Stomach smooth muscle (tissue), 2 donors: ENCODE data around the gene SRGAP1.
"Not testable (repeated sequence)": the region's sequence is repeated elsewhere in the genome, so short reads cannot be mapped to it uniquely, and the experiment has no call there.

Experiments
- H3K27ac ChIP-seq: one replicate; pipeline ENCODE4 v1.7.0; 2013; ENCODE audit warnings: mild to moderate bottlenecking, low read length, inconsistent platforms
- H3K27me3 ChIP-seq, 2 donors: one replicate each; pipeline ENCODE4 v1.7.0; 2013; ENCODE audit warnings: low read length in 2 of 2; ENCODE audit not compliant: insufficient read depth in 2 of 2, control insufficient read depth in 1 of 2
- H3K36me3 ChIP-seq, 2 donors: one replicate each; pipeline ENCODE4 v1.7.0; 2013; ENCODE audit warnings: low read length in 2 of 2; ENCODE audit not compliant: control insufficient read depth in 2 of 2, insufficient read depth in 2 of 2
- H3K4me1 ChIP-seq: one replicate; pipeline ENCODE4 v1.7.0; 2013; ENCODE audit warnings: low read length; ENCODE audit not compliant: control insufficient read depth, insufficient read depth
- H3K4me3 ChIP-seq, 2 donors: one replicate each; pipeline ENCODE4 v1.7.0; 2013; ENCODE audit warnings: low read length in 2 of 2
- H3K9ac ChIP-seq, 2 donors: one replicate each; pipeline ENCODE4 v1.7.0; 2013; ENCODE audit warnings: low read length in 2 of 2, mild to moderate bottlenecking in 1 of 2
- H3K9me3 ChIP-seq, 2 donors: one replicate each; pipeline ENCODE4 v1.7.0; 2013; ENCODE audit warnings: low read length in 2 of 2; ENCODE audit not compliant: control insufficient read depth in 2 of 2
- donor health status: healthy.
- donor health status: Pancreatic carcinoma.

SRGAP1 gene

GRCh38 chr12:64122995-64123394, 278.5 kb downstream of the SRGAP1 start:
- Histone ChIP-seq H3K27ac (no peak overlapping the region), H3K27me3 (no peaks in the 10 kb centered on the region), H3K36me3 (peaks cover 6% of the 10 kb centered on the region in 2 donors), H3K4me3 (no peak overlapping the region), H3K9me3 (no peaks in the 10 kb centered on the region), H3K9ac (no peak overlapping the region), H3K4me1 (no peaks in the 10 kb centered on the region)

GRCh38 chr12:64123448-64123847, 278.9 kb downstream of the SRGAP1 start:
- Histone ChIP-seq H3K4me3 (no peak overlapping the region), H3K27ac (no peak overlapping the region), H3K9me3 (no peaks in the 10 kb centered on the region), H3K27me3 (no peaks in the 10 kb centered on the region), H3K4me1 (no peaks in the 10 kb centered on the region), H3K36me3 (peaks cover 6 to 9% of the 10 kb centered on the region in 2 donors), H3K9ac (no peak overlapping the region)

GRCh38 chr12:64124511-64125197, 280.2 kb downstream of the SRGAP1 start:
- no peaks in the 10 kb centered on the region for H3K27me3 ChIP-seq
- H3K4me3 ChIP-seq = no peak overlapping the region
- no peak overlapping the region for H3K27ac ChIP-seq
- no peaks in the 10 kb centered on the region for H3K9me3 ChIP-seq
- peaks cover 6 to 14% of the 10 kb centered on the region in 2 donors for H3K36me3 ChIP-seq
- no peak overlapping the region for H3K9ac ChIP-seq
- no peaks in the 10 kb centered on the region for H3K4me1 ChIP-seq

DNA sequence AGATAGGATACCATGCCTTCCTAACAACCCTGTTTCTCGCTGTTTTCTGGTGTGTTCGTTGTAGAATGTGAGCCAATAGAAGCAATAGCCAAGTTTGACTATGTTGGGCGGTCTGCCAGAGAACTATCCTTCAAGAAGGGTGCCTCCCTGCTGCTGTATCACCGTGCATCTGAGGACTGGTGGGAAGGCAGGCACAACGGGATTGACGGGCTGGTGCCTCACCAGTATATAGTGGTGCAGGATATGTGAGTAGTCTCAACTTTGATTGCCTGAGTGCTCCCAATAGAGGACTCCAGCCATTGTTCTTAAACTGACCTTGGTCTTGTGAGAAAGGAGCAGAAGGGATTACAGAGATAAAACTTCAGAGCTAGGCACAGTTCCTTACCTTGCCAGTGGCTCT, 281.4 kb downstream of the SRGAP1 start:
- no peaks in the 10 kb centered on the region for H3K9me3 ChIP-seq
- no peak overlapping the region for H3K27ac ChIP-seq
- no peak overlapping the region for H3K4me3 ChIP-seq
- peaks cover 13 to 21% of the 10 kb centered on the region in 2 donors for H3K36me3 ChIP-seq
- no peaks in the 10 kb centered on the region for H3K4me1 ChIP-seq
- no peaks in the 10 kb centered on the region for H3K27me3 ChIP-seq
- no peak overlapping the region for H3K9ac ChIP-seq

- no peak overlapping the region for H3K4me3 ChIP-seq
- H3K27ac ChIP-seq = no peak overlapping the region
- no peak overlapping the region for H3K9ac ChIP-seq
- no peaks in the 10 kb centered on the region for H3K4me1 ChIP-seq
- no peaks in the 10 kb centered on the region for H3K9me3 ChIP-seq
- no peaks in the 10 kb centered on the region for H3K27me3 ChIP-seq
- peaks cover 13 to 23% of the 10 kb centered on the region in 2 donors for H3K36me3 ChIP-seq
Observed at GRCh38 chr12:64127811-64128210, 283.3 kb downstream of the SRGAP1 start.

DNA sequence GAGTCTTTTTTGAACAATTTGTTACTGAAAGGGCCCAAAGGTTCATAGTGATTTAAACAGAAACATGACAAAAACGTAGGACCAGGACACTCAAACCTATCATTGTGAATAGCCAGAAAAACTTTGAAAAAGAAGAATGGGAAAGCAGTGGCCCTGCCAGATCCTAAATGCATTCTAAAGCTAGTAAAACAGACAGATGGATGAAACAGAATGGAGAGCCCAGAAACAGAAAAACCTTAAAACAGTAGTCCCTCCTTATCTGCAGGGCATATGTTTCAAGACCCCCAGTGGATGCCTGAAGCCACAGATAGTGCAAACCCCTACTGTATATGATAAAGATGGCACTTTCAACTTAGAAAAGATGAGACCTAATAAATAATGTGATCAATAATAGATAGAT, 283.9 kb downstream of the SRGAP1 start:
- no peaks in the 10 kb centered on the region for H3K27me3 ChIP-seq
- H3K36me3 ChIP-seq = peaks cover 13 to 23% of the 10 kb centered on the region in 2 donors
- H3K4me3 ChIP-seq = no peak overlapping the region
- H3K9me3 ChIP-seq = peaks cover 0 to 2% of the 10 kb centered on the region in 2 donors
- H3K9ac ChIP-seq = no peak overlapping the region
- no peaks in the 10 kb centered on the region for H3K4me1 ChIP-seq
- no peak overlapping the region for H3K27ac ChIP-seq

DNA sequence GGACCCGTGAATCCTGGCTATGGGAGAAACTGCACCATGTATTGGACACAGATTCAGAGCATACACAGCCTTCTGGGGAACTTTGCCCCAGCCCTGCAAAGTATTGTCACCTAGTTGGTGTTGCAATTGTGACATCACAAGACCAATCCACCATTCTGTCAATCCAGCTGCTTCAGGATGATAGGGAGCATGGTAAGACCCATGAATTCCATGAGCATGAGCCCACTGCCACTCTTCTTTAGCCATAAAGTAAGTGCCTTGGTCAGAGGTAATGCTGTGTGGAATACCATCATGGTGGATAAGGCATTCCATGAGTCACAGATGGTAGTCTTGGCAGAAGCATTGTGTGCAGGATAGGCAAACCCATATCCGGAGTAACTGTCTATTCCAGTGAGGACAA, 286.0 kb downstream of the SRGAP1 start:
- not testable (repeated sequence) for H3K27me3 ChIP-seq, H3K4me1 ChIP-seq, H3K27ac ChIP-seq, H3K9ac ChIP-seq, H3K4me3 ChIP-seq, H3K9me3 ChIP-seq
- peaks cover 17 to 25% of the 10 kb centered on the region in 2 donors for H3K36me3 ChIP-seq

- not testable (repeated sequence) for H3K4me3 ChIP-seq, H3K27me3 ChIP-seq, H3K9ac ChIP-seq, H3K27ac ChIP-seq, H3K9me3 ChIP-seq, H3K4me1 ChIP-seq
- H3K36me3 ChIP-seq = peaks cover 17 to 25% of the 10 kb centered on the region in 2 donors
Observed at GRCh38 chr12:64131456-64131855, 287.0 kb downstream of the SRGAP1 start.

DNA sequence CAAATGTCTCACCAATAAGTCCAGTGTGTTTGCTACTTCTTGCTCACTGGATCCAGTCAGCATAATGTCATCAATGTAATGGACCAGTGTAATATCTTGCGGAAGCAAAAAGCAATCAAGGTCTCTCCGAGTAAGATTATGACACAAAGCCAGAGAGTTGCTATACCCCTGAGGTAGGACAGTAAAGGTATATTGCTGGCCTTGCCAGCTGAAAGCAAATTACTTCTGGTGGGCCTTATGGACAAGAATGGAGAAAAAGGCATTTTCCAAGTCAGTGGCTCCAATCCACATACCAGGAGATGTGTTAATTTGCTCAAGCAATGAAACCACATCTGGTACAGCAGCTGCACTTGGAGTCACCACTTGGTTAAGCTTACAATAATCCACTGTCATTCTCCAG, 288.2 kb downstream of the SRGAP1 start:
- peaks cover 14 to 22% of the 10 kb centered on the region in 2 donors for H3K36me3 ChIP-seq
- not testable (repeated sequence) for H3K27me3 ChIP-seq, H3K4me3 ChIP-seq, H3K27ac ChIP-seq, H3K4me1 ChIP-seq, H3K9me3 ChIP-seq, H3K9ac ChIP-seq

- Histone ChIP-seq H3K9me3 (peaks cover 2 to 8% of the 10 kb centered on the region in 2 donors), H3K4me1 (no peaks in the 10 kb centered on the region), H3K9ac (no peak overlapping the region), H3K27me3 (no peaks in the 10 kb centered on the region), H3K27ac (no peak overlapping the region), H3K4me3 (no peak overlapping the region), H3K36me3 (peaks cover 2 to 4% of the 10 kb centered on the region in 2 donors)
Observed at GRCh38 chr12:64137117-64137516, 292.6 kb downstream of the SRGAP1 start.

GRCh38 chr12:64139021-64139420, 294.5 kb downstream of the SRGAP1 start:
- Histone ChIP-seq H3K4me1 (no peaks in the 10 kb centered on the region), H3K4me3 (no peak overlapping the region), H3K9ac (no peak overlapping the region), H3K36me3 (peaks cover 10 to 12% of the 10 kb centered on the region in 2 donors), H3K27ac (no peak overlapping the region), H3K9me3 (no peaks in the 10 kb centered on the region), H3K27me3 (no peaks in the 10 kb centered on the region)
